Esophagus squamous epithelium (tissue), 5 donors: Measurements from ENCODE around the gene PHACTR1. TPM values are rescaled to one million over a fixed set of nuclear protein-coding genes. Genes with fewer than 3 reads are reported as not detected.

Experiments used
- DNase-seq: peaks from one replicate; lab custom pipeline; 2025; lab: John Stamatoyannopoulos, UW
- H3K27ac ChIP-seq, 4 donors: fragments of 200-600 bp; sonication (generic); one replicate each; pipeline ENCODE4 v1.5.1; 2016 to 2019; ENCODE audit warnings: mild to moderate bottlenecking in 1 of 4
- H3K27me3 ChIP-seq, 4 donors: fragments of 200-600 bp; sonication (generic); 1 replicate in 3 of 4; 2 replicates in 1 of 4; pipeline versions ENCODE4 v1.5.1 to v1.6.0; 2017 to 2021; ENCODE audit warnings: antibody characterized with exemption in 1 of 4
- H3K36me3 ChIP-seq, 3 donors: fragments of 200-600 bp; sonication (generic); one replicate each; pipeline ENCODE4 v1.5.1; 2016 to 2019
- H3K4me1 ChIP-seq, 3 donors: fragments of 200-600 bp; sonication (generic); one replicate each; pipeline ENCODE4 v1.5.1; 2017 to 2019
- H3K4me3 ChIP-seq, 4 donors: fragments of 200-600 bp; sonication (generic); 1 replicate in 3 of 4; 2 replicates in 1 of 4; pipeline ENCODE4 v1.5.1; 2016 to 2019; ENCODE audit warnings: mild to moderate bottlenecking in 2 of 4, moderate library complexity in 1 of 4
- H3K9me3 ChIP-seq, 3 donors: fragments of 200-600 bp; sonication (generic); one replicate each; pipeline ENCODE4 v1.5.1; 2016 to 2019
- CTCF ChIP-seq, 6 experiments: fragments of 450-650 bp in 4 of 6; fragments of 200-600 bp in 2 of 6; sonication (generic) in 2 of 6; IDR thresholded peaks; one replicate each; pipeline ENCODE4 v1.5.1; 2016 to 2019; ENCODE audit warnings: antibody characterized with exemption in 6 of 6, mild to moderate bottlenecking in 4 of 6, moderate library complexity in 4 of 6
- POLR2A ChIP-seq, 4 donors: fragments of 450-650 bp; IDR thresholded peaks; one replicate each; pipeline ENCODE4 v1.6.1; 2017; ENCODE audit warnings: antibody characterized with exemption in 4 of 4, mild to moderate bottlenecking in 4 of 4, moderate library complexity in 3 of 4
- WGBS, 2 donors: methylation state at CpG; one replicate each; pipeline ENCODE4 v1.1.5; 2018; 5-methylcytosine and 5-hydroxymethylcytosine counted together
- intact Hi-C: fragments of 100-400 bp; cut with DNase I; formaldehyde crosslinking; loops from one replicate; pipeline ENCODE4 v1.15.0; 2022
- total RNA-seq, 4 donors: library from RNA; depleted of rRNA; stranded (reverse); fragments of >200 nt; gene quantifications; one replicate each; pipeline ENCODE4 v1.1.0, GENCODE V29; 2016
- donor health status: DM: yes; HTN: yes; CAD: no.

The PHACTR1 gene
- total RNA-seq, 4 donors from 2014 or later: 1.5 to 7.2 (median 4.5) TPM

- H3K4me3 ChIP-seq: peak overlapping the region in 2 of 4 donors; percentile 11 to 44
- H3K9me3 ChIP-seq: no peaks in the 10 kb centered on the region
- H3K4me1 ChIP-seq: peaks cover 0 to 10% (median 0%) of the 10 kb centered on the region in 3 donors
- 67 to 75% methylated on average over 22 to 23 of the region's 24 CpGs for WGBS, 2 donors
- intact Hi-C loops: no loop called here
- H3K27ac ChIP-seq: peak overlapping the region in 1 of 4 donors; percentile 1
- H3K36me3 ChIP-seq: no peaks in the 10 kb centered on the region
- no peaks in the 10 kb centered on the region for H3K27me3 ChIP-seq
- TF ChIP-seq CTCF (IDR thresholded peaks at IDR 0.05) (no peak), POLR2A (IDR thresholded peaks at IDR 0.05) (no peak)
- no peak for DNase-seq
Observed at GRCh38 chr6:13272131-13273046, 555.8 kb downstream of the PHACTR1 start.

GRCh38 chr6:13273202-13273930 lies 556.8 kb downstream of the PHACTR1 start:
- Histone ChIP-seq H3K27ac (peak overlapping the region in 1 of 4 donors; percentile 51), H3K27me3 (no peaks in the 10 kb centered on the region), H3K36me3 (no peaks in the 10 kb centered on the region), H3K4me1 (peaks cover 0 to 10% (median 0%) of the 10 kb centered on the region in 3 donors), H3K4me3 (peak overlapping the region in 2 of 4 donors; percentile 11 to 44), H3K9me3 (no peaks in the 10 kb centered on the region)
- 57 to 66% methylated on average over 7 to 10 of the region's 10 CpGs for WGBS, 2 donors
- intact Hi-C loops: no loop called here
- TF ChIP-seq CTCF (IDR thresholded peaks at IDR 0.05) (no peak), POLR2A (IDR thresholded peaks at IDR 0.05) (no peak)
- DNase-seq: no peak

- Histone ChIP-seq H3K4me3 (peak overlapping the region in 2 of 4 donors; percentile 11 to 44), H3K9me3 (no peaks in the 10 kb centered on the region), H3K4me1 (peaks cover 0 to 6% (median 0%) of the 10 kb centered on the region in 3 donors), H3K36me3 (no peaks in the 10 kb centered on the region), H3K27ac (peak overlapping the region in 1 of 4 donors; percentile 51), H3K27me3 (no peaks in the 10 kb centered on the region)
- no peak for DNase-seq
- TF ChIP-seq POLR2A (IDR thresholded peaks at IDR 0.05): no peak
- TF ChIP-seq CTCF (IDR thresholded peaks at IDR 0.05): no peak
- WGBS, 2 donors: 57 to 83% methylated on average over 17 to 21 of the region's 21 CpGs
- intact Hi-C loops: no loop called here
Observed at GRCh38 chr6:13273931-13274706, 557.6 kb downstream of the PHACTR1 start.

- WGBS, 2 donors: 73 to 86% methylated on average over 3 to 6 of the region's 6 CpGs
- no peaks in the 10 kb centered on the region for H3K4me1 ChIP-seq
- TF ChIP-seq POLR2A (IDR thresholded peaks at IDR 0.05): no peak
- no peak for TF ChIP-seq CTCF (IDR thresholded peaks at IDR 0.05)
- no peak overlapping the region for H3K27ac ChIP-seq
- DNase-seq: no peak
- peak overlapping the region in 1 of 4 donors; percentile 44 for H3K4me3 ChIP-seq
- no peaks in the 10 kb centered on the region for H3K9me3 ChIP-seq
- H3K27me3 ChIP-seq: no peaks in the 10 kb centered on the region
- intact Hi-C loops: no loop called here
- H3K36me3 ChIP-seq: no peaks in the 10 kb centered on the region
Observed at GRCh38 chr6:13274707-13275434, 558.3 kb downstream of the PHACTR1 start.
